ENCODE data around the gene ST3GAL3. TPM values are rescaled to one million over a fixed set of nuclear protein-coding genes. Genes with fewer than 3 reads are reported as not detected.

ST3GAL3 gene
- total RNA-seq, 1 experiment from 2014 or later: 8.3 TPM

GRCh38 chr1:43878440-43878839, 171.1 kb downstream of the ST3GAL3 start:
- TF ChIP-seq CTCF (conservative IDR thresholded peaks at IDR 0.05): no peak
- no peaks in the 10 kb centered on the region for H3K27me3 Mint-ChIP-seq (ENCODE audit: low read depth)
- H2BK120ac ChIP-seq (ENCODE audit: low read depth, low read length, poor library complexity, severe bottlenecking): no peak overlapping the region
- H3K14ac ChIP-seq (ENCODE audit: insufficient read depth, low read length): no peak overlapping the region
- H2BK20ac ChIP-seq (ENCODE audit: low read depth, low read length, poor library complexity, severe bottlenecking): no peak overlapping the region
- H3K23ac ChIP-seq (ENCODE audit: insufficient read length, low read depth, low read length): no peak overlapping the region
- no peak overlapping the region for H4K5ac ChIP-seq (ENCODE audit: insufficient read length, low read depth, low read length)
- H3K23me2 ChIP-seq (ENCODE audit: insufficient read length, low read depth, low read length, poor library complexity, severe bottlenecking): no peaks in the 10 kb centered on the region
- H2BK5ac ChIP-seq (ENCODE audit: insufficient read length, low read length): no peak overlapping the region
- H2AFZ ChIP-seq (ENCODE audit: low read length): no peak overlapping the region
- no peaks in the 10 kb centered on the region for H3K9me3 ChIP-seq (ENCODE audit: control insufficient read depth, low read depth, low read length)
- no peak overlapping the region for H3K4me3 Mint-ChIP-seq
- no peaks in the 10 kb centered on the region for H3K79me2 ChIP-seq (ENCODE audit: insufficient read depth, low read length)
- H3K56ac ChIP-seq (ENCODE audit: insufficient read length, low read depth, low read length): no peak overlapping the region
- no peaks in the 10 kb centered on the region for H4K20me1 ChIP-seq (ENCODE audit: control insufficient read depth, insufficient read depth, insufficient read length)
- no peak overlapping the region for H3K18ac ChIP-seq (ENCODE audit: insufficient read length, low read depth, low read length)
- no peak overlapping the region for H4K8ac ChIP-seq (replicated peaks; ENCODE audit: insufficient read length, low read depth, low read length)
- no peaks in the 10 kb centered on the region for H3K79me1 ChIP-seq (ENCODE audit: insufficient read depth, low read depth, low read length, poor library complexity, severe bottlenecking)
- no peak overlapping the region for H4K91ac ChIP-seq (ENCODE audit: insufficient read length, low read depth, low read length)
- no peak overlapping the region for H2AK5ac ChIP-seq (ENCODE audit: insufficient read length, low read length)
- H3K9me3 Mint-ChIP-seq: no peaks in the 10 kb centered on the region; a peak in 1 of 5 replicates
- no peaks in the 10 kb centered on the region for H3K27me3 ChIP-seq (ENCODE audit: insufficient read depth, low read length)
- H3K4ac ChIP-seq (ENCODE audit: low read depth, low read length): no peak overlapping the region
- H3K27ac ChIP-seq (ENCODE audit: insufficient read length, low read depth, low read length): no peak overlapping the region
- H3K4me1 Mint-ChIP-seq: peaks cover 11 to 15% of the 10 kb centered on the region in 2 experiments
- no peaks in the 10 kb centered on the region for H3K36me3 Mint-ChIP-seq (ENCODE audit: insufficient read depth in 1 of 3, low read depth in 3 of 3)
- H2BK12ac ChIP-seq (ENCODE audit: insufficient read length, low read depth, low read length): no peak overlapping the region
- no CpG with 5 or more reads among the region's 2 CpGs for WGBS (ENCODE audit: extremely low coverage, insufficient read length, low lambda C conversion rate)
- H3T11ph ChIP-seq (ENCODE audit: low read length): no peak overlapping the region
- no peak overlapping the region for H3K9ac ChIP-seq (ENCODE audit: extremely low read depth, insufficient read length, low read length)
- H3K4me1 ChIP-seq (ENCODE audit: insufficient read depth, low read length): no peaks in the 10 kb centered on the region
- H2BK15ac ChIP-seq (ENCODE audit: low read depth, low read length): no peak overlapping the region
- H3K27ac Mint-ChIP-seq: no peak overlapping the region
- no peak overlapping the region for H3K4me2 ChIP-seq (ENCODE audit: insufficient read depth, insufficient read length, low read length)
- no peak for DNase-seq
